Right cardiac atrium (tissue), 5 donors: ENCODE data around the gene PPM1N. TPM values are rescaled to one million over a fixed set of nuclear protein-coding genes. Genes with fewer than 3 reads are reported as not detected.

Experiments used
- ATAC-seq, 2 donors: fragments of 200-7000 bp; cut with Tn5 transposase; one replicate each; pipeline versions ENCODE4 v1.8.0 to v1.9.1; 2020; ENCODE audit warnings: moderate library complexity in 2 of 2, mild to moderate bottlenecking in 1 of 2
- DNase-seq, 3 donors: peaks; one replicate each; pipeline ENCODE4 v3.0.0-alpha.2; 2020
- H3K27ac ChIP-seq: one replicate; pipeline ENCODE4 v1.5.1; 2013; ENCODE audit warnings: mild to moderate bottlenecking, low read length, control low read depth, moderate library complexity
- H3K27me3 ChIP-seq: one replicate; pipeline ENCODE4 v1.6.1; 2013; ENCODE audit not compliant: control insufficient read depth, insufficient read depth
- H3K4me1 ChIP-seq: one replicate; pipeline ENCODE4 v1.6.1; 2013; ENCODE audit warnings: low read length; ENCODE audit not compliant: control insufficient read depth, insufficient read depth
- H3K4me3 ChIP-seq: one replicate; pipeline ENCODE4 v1.5.1; 2013; ENCODE audit warnings: low read length, control low read depth
- H3K9me3 ChIP-seq: one replicate; pipeline ENCODE4 v1.6.1; 2013; ENCODE audit warnings: low read length; ENCODE audit not compliant: control insufficient read depth
- WGBS: extraction: QIAGEN DNeasy Blood & Tissue Kit; methylation state at CpG from one replicate; pipeline ENCODE4 v1.1.7; 2013; 5-methylcytosine and 5-hydroxymethylcytosine counted together
- intact Hi-C, 4 donors: fragments of 100-400 bp; cut with DNase I; formaldehyde crosslinking; loops; one replicate each; pipeline versions ENCODE4 v1.11.0 to v1.14.0; 2022 to 2023
- polyA plus RNA-seq: library from polyadenylated mRNA; stranded (reverse); fragments of 200-250 nt; gene quantifications from one replicate; pipeline ENCODE4 v1.2.3, GENCODE V29; 2013
- total RNA-seq, 4 donors: library from RNA; stranded (reverse); fragmentation: NEBNext Ultra II Directional; extraction: Animal tissue kit (Norgen Biotek cat#: 25700); gene quantifications; one replicate each; pipeline ENCODE4 v1.2.1, GENCODE V29; 2021
- donor health status: healthy with polysubstance abuse.
- donor health status: DM: no; HTN: yes; CAD: no.
- donor health status: DM: no; HTN: no; CAD: no.
- donor health status: DM: no; HTN: yes; CAD: no; lungs with severe emphysema.
- donor health status: DM: yes; HTN: yes; CAD: no.

Gene PPM1N
- total and polyA plus RNA-seq, 5 donors = 0.24 to 0.96 (median 0.91) TPM; not detected in 2

GRCh38 chr19:45477713-45478453 lies 20.4 kb upstream of the PPM1N start:
- ATAC-seq = no peak
- 6% methylated on average over 12 of the region's 12 CpGs for WGBS

GRCh38 chr19:45478454-45479238 lies 19.6 kb upstream of the PPM1N start:
- intact Hi-C loops = loop anchor here (1.0 to 2.0 kb wide), 3 partner anchors 39 to 48 kb away; no protein-coding TSS in a partner anchor
- Histone ChIP-seq H3K9me3 (no peaks in the 10 kb centered on the region), H3K27ac (peak overlapping the region; percentile 94), H3K27me3 (no peaks in the 10 kb centered on the region), H3K4me1 (no peaks in the 10 kb centered on the region), H3K4me3 (peak overlapping the region; percentile 67)
- WGBS = under 1% methylated on average over 39 of the region's 39 CpGs
- DNase-seq (peak; percentile 78 to 91 (median 89)), ATAC-seq (peak; percentile 95 to 96)

More at GRCh38 chr19:45477713-45478453, 20.4 kb upstream of the PPM1N start:
- Histone ChIP-seq H3K4me1 (no peaks in the 10 kb centered on the region), H3K4me3 (peak overlapping the region; percentile 67), H3K27me3 (no peaks in the 10 kb centered on the region), H3K9me3 (no peaks in the 10 kb centered on the region), H3K27ac (peak overlapping the region; percentile 94)
- no peak for DNase-seq
- intact Hi-C loops = loop anchor here (2.0 kb wide), 2 partner anchors 39 to 47 kb away; no protein-coding TSS in a partner anchor

DNA sequence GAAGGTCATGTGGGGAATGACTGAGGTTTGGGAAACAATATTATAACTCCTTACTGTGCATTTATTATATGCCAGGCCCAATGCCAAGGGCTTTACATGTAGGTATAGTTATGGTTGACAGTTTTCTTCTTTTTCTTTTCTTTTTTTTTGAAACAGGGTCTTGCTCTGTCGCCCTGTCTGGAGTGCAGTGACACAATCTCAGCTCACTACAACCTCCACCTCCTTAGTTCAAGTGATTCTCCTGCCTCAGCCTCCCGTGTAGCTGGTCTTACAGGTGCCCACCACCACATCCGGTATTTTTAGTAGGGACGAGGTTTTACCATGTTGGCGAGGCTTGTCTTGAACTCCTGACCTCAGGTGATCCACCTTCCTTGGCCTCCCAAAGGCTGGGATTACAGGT lies 15.2 kb upstream of the PPM1N start:
- no peaks in the 10 kb centered on the region for H3K27me3 ChIP-seq
- H3K27ac ChIP-seq = no peak overlapping the region
- DNase-seq (no peak), ATAC-seq (no peak)
- 91% methylated on average over 5 of the region's 5 CpGs for WGBS
- no peak overlapping the region for H3K4me3 ChIP-seq
- no peaks in the 10 kb centered on the region for H3K4me1 ChIP-seq
- intact Hi-C loops = no loop called here
- no peaks in the 10 kb centered on the region for H3K9me3 ChIP-seq

DNA sequence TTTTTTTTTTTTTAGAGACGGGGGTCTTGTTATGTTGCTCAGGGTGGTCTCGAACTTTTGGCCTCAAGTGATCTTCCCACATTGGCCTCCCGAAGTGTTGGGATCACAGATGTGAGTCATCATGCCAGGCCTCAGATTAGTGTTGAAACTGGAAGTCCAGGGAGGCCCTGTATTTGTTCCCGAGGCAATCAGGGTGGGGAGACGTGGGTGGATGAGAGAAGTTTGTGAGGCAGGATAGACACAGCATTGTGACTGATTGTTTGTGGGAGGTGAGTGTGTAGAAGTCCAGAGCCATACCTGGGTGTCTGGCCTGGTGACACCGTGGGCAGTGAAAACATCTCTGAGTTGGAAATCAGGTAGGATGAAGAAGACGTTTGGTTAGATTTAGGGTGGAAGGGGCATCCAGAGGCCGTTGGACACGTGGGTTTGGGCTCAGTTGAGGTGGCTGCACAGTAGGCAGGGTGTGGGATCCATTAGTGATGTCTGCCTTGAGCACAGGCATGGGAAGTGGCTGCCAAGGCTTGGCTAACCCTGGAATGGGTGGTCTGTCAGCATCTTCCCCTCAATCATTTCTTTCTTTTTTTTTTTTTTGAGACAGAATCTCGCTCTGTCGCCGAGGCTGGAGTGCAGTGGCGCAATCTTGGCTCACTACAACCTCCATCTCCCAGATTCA lies 13.8 kb upstream of the PPM1N start:
- intact Hi-C loops = no loop called here
- DNase-seq (no peak), ATAC-seq (no peak)
- Histone ChIP-seq H3K4me1 (no peaks in the 10 kb centered on the region), H3K27ac (no peak overlapping the region), H3K4me3 (no peak overlapping the region), H3K9me3 (no peaks in the 10 kb centered on the region), H3K27me3 (no peaks in the 10 kb centered on the region)
- 76% methylated on average over 13 of the region's 13 CpGs for WGBS

- ATAC-seq (peak; percentile 98), DNase-seq (peak; percentile 99 to 100 (median 99))
- under 1% methylated on average over 35 of the region's 35 CpGs for WGBS
- Histone ChIP-seq H3K4me1 (no peaks in the 10 kb centered on the region), H3K27ac (peak overlapping the region; percentile 72), H3K9me3 (no peaks in the 10 kb centered on the region), H3K27me3 (no peaks in the 10 kb centered on the region), H3K4me3 (peak overlapping the region; percentile 88)
- intact Hi-C loops = no loop called here
These were observed 12.8 kb upstream of the PPM1N start for GRCh38 chr19:45485305-45486077.

GRCh38 chr19:45488708-45489107 lies 9.5 kb upstream of the PPM1N start:
- no peak for ATAC-seq
- intact Hi-C loops = no loop called here
- Histone ChIP-seq H3K9me3 (no peaks in the 10 kb centered on the region), H3K27ac (no peak overlapping the region), H3K27me3 (no peaks in the 10 kb centered on the region), H3K4me3 (no peak overlapping the region), H3K4me1 (no peaks in the 10 kb centered on the region)
- 91% methylated on average over 15 of the region's 15 CpGs for WGBS
- DNase-seq = peak in 1 of 3 donors; percentile 60

DNA sequence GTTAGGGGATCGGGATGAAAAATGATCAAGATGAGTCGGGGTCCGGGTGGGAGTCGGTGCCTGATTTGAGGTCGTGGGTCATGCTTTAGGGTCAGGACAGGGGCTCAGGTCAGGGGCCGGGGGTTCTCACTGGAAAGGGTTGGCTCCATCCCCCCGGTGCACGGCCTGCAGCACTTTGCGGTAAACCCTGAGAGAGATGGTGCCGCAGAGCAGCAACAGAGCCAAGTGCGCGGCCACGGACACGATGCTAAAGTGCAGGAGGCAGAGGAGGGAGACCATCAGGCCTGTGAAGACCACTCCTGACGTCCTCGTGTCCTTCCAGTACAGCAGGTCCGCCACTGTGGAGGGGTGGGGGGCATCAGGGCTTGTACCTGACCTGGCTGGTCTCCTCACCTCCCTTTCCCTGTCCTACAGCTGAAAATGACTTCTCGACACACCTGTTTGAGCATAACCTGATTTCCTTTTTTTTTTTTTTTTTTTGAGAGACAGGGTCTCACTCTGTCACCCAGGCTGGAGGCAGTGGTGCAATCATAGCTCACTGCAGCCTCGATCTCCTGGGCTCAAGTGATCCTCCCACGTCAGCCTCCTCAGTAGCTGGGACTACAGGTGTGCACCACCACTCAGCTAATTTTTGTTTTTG lies 8.9 kb upstream of the PPM1N start:
- no peaks in the 10 kb centered on the region for H3K27me3 ChIP-seq
- WGBS = 91% methylated on average over 20 of the region's 20 CpGs
- intact Hi-C loops = no loop called here
- H3K27ac ChIP-seq = no peak overlapping the region
- no peaks in the 10 kb centered on the region for H3K9me3 ChIP-seq
- ATAC-seq = no peak
- no peak overlapping the region for H3K4me3 ChIP-seq
- DNase-seq = peak in 1 of 3 donors; percentile 23
- H3K4me1 ChIP-seq = no peaks in the 10 kb centered on the region

DNA sequence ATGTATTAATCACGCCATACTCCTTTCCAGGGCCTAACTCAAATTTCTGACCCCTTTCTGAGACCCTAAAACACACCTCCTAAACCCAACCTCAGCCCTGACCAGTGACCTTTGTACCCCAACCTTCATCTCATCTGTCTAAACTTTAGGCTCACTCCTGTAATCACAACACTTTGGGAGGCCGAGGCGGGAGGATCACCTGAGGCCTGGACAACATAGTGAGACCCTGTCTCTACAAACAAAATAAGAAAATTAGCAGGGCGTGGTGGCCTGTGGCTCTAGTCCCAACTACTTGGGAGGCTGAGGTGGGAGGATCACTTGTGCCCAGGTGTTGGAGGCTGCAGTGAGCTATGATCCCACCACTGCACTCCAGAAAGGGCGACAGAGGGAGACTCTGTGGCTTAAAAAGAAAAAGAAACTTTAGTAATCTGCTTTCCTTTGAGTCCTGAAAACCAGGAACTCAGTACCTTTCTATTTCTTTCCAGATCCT lies 6.1 kb upstream of the PPM1N start:
- peak overlapping the region; percentile 82 for H3K4me3 ChIP-seq
- DNase-seq (peak in 1 of 3 donors; percentile 9), ATAC-seq (no peak)
- H3K9me3 ChIP-seq = no peaks in the 10 kb centered on the region
- H3K27me3 ChIP-seq = no peaks in the 10 kb centered on the region
- 96% methylated on average over 5 of the region's 5 CpGs for WGBS
- H3K27ac ChIP-seq = no peak overlapping the region
- intact Hi-C loops = no loop called here
- peaks cover 1% of the 10 kb centered on the region for H3K4me1 ChIP-seq

DNA sequence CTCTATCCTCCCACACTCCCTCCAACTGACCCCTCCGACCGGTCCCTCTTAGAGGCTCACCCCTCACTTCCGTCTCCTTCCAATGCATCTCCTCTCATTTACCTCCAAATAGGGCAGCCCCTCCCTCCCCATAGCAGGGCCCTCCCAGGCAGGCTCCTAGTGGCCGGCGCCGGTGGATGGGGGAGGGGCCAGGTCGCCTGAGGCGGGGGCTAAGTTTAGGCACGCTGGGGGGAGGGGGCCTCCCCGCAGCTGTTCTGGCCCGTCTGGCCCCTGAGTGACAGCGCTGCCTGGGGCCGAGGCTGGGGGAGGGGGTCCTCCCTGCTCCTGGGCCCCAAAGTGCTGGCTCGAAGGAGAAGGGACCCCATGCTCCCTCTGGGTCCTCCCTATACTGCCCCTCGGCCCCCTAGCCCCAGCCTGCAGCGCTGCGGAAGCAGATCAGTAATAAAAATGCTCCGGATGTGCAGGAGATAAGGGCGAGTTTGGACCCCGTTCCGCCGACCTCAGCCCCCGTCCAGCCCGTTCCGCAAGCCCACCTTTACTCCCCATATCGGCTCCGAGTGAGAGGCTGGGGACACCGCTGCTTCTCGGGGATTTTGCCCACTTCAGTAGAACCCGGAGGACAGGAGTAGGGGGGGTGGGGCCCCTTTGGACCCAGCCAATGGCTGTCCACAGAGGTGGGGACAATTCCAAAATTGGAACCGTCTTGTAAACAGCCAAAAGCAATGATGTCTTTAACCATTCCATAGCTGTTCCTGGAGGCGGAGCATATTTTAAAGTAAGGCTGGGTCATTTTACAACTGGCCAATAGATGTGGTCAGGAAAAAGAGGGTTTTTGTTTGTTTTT lies 5.4 kb upstream of the PPM1N start:
- Histone ChIP-seq H3K27ac (peak overlapping the region; percentile 7), H3K4me3 (peak overlapping the region; percentile 82), H3K4me1 (peaks cover 2% of the 10 kb centered on the region), H3K27me3 (no peaks in the 10 kb centered on the region), H3K9me3 (no peaks in the 10 kb centered on the region)
- ATAC-seq = peak; percentile 56 to 65
- 2% methylated on average over 32 of the region's 32 CpGs for WGBS
- peak; percentile 69 to 88 (median 88) for DNase-seq
- intact Hi-C loops = no loop called here
